A673 (cell line): ENCODE results near the gene C4orf50.

Experiments
- CTCF ChIP-seq: fragments of 300-800, 200-600 bp; sonication (generic); conservative IDR thresholded peaks from 2 replicates; pipeline ENCODE4 v1.5.1; 2017; ENCODE audit warnings: low read depth, mild to moderate bottlenecking, antibody characterized with exemption, low read length, moderate library complexity, mixed read lengths
- EZH2 ChIP-seq: fragments of 200-600 bp; sonication (generic); IDR thresholded peaks from 2 replicates; pipeline ENCODE4 v1.6.1; 2017; ENCODE audit warnings: borderline replicate concordance, low read depth, mild to moderate bottlenecking, mixed read lengths, antibody characterized with exemption, low read length; ENCODE audit not compliant: poor library complexity, severe bottlenecking

GRCh38 chr4:6011686-6012085, 6.5 kb downstream of the C4orf50 start:
- no peak for TF ChIP-seq CTCF
- no peak for TF ChIP-seq EZH2
